K562 (cell line): ENCODE results near the gene VSIG2. TPM values are rescaled to one million over a fixed set of nuclear protein-coding genes. Genes with fewer than 3 reads are reported as not detected.

ENCODE experiments used
- FOS ChIP-seq: IDR thresholded peaks from 3 replicates; pipeline ENCODE4 v1.6.1; 2011; ENCODE audit not compliant: insufficient read length; ENCODE audit errors: extremely low read depth
- MCM2 ChIP-seq: fragments of 450-650 bp; IDR thresholded peaks from 2 replicates; pipeline ENCODE4 v1.6.1; 2017; ENCODE audit warnings: low read depth, mild to moderate bottlenecking
- NUFIP1 ChIP-seq: fragments of 450-650 bp; IDR thresholded peaks from 2 replicates; pipeline ENCODE4 v1.6.1; 2018; ENCODE audit not compliant: partially characterized antibody
- RBFOX2 ChIP-seq: fragments of 200-400 bp; formaldehyde crosslinking; IDR thresholded peaks from 2 replicates; pipeline ENCODE4 v1.6.1; 2017; ENCODE audit warnings: low read depth, mild to moderate bottlenecking, low read length, moderate library complexity
- SIN3A ChIP-seq, 2 experiments: fragments of 150-350 bp in 1 of 2; IDR thresholded peaks; 2 replicates each; pipeline ENCODE4 v1.6.1; 2011 to 2016; ENCODE audit warnings: borderline replicate concordance in 2 of 2, low read depth in 2 of 2, low read length in 2 of 2, mild to moderate bottlenecking in 2 of 2, moderate library complexity in 2 of 2; ENCODE audit not compliant: control insufficient read depth in 1 of 2
- TFAM ChIP-seq: fragments of 250-450 bp; sonication (Bioruptor Pico); conservative IDR thresholded peaks from 2 replicates; pipeline ENCODE4 v1.5.0; 2021; ENCODE audit warnings: mild to moderate bottlenecking, moderate library complexity
- YY1 ChIP-seq, 3 experiments: IDR thresholded peaks; 2 replicates each; pipeline ENCODE4 v1.6.1; 2011; ENCODE audit warnings: low read length in 2 of 3, mild to moderate bottlenecking in 2 of 3, moderate library complexity in 2 of 3, borderline replicate concordance in 1 of 3, control low read depth in 1 of 3, low read depth in 1 of 3; ENCODE audit not compliant: insufficient read depth in 3 of 3, insufficient replicate concordance in 2 of 3, control insufficient read depth in 1 of 3, insufficient read length in 1 of 3; ENCODE audit errors: extremely low read depth in 1 of 3
- polyA plus RNA-seq, 8 experiments: library from polyadenylated mRNA; depleted of rRNA in 4 of 8; stranded (reverse) in 5 of 8; unstranded in 3 of 8; fragments of >200 nt; fragmentation: Nextera tagmentation in 2 of 8; fragmentation: Illumina TruSeq in 1 of 8; extraction: Ambion mirVana in 2 of 8; extraction: Trizol in 1 of 8; gene quantifications; 2 replicates each; pipeline versions ENCODE4 v1.2.1 to v1.2.3, GENCODE V29; 2011 to 2014; ENCODE audit warnings: inconsistent platforms in 1 of 8, missing spikeins in 1 of 8
- total RNA-seq, 7 experiments: library from RNA; depleted of rRNA in 6 of 7; stranded (reverse); fragments of >200 nt in 6 of 7; fragmentation: Illumina TruSeq in 2 of 7; extraction: Trizol in 2 of 7; gene quantifications; 2 replicates each; pipeline versions ENCODE4 v1.2.1 to v1.2.3, GENCODE V29; 2011 to 2021; ENCODE audit warnings: low replicate concordance in 1 of 7
- TF ChIP-seq, protein P1 (sequence below): fragments of 450-650 bp; IDR thresholded peaks from 2 replicates; pipeline ENCODE4 v1.6.1; 2016; ENCODE audit warnings: antibody characterized with exemption
- TF ChIP-seq, protein P2 (sequence below): sonication (generic); formaldehyde crosslinking; IDR thresholded peaks from 2 replicates; pipeline ENCODE4 v1.8.1; 2023; ENCODE audit warnings: mild to moderate bottlenecking, missing genetic modification reagents
- TF ChIP-seq, protein P3 (sequence below): sonication (generic); formaldehyde crosslinking; IDR thresholded peaks from 2 replicates; pipeline ENCODE4 v1.8.1; 2023; ENCODE audit warnings: mild to moderate bottlenecking, missing genetic modification reagents
- TF ChIP-seq, protein P4 (sequence below), 2 experiments: fragments of 450-650 bp; formaldehyde crosslinking in 1 of 2; IDR thresholded peaks; 2 replicates each; pipeline versions ENCODE4 v1.4.0 to v1.6.1; 2014 to 2020; ENCODE audit warnings: mild to moderate bottlenecking in 2 of 2, borderline replicate concordance in 1 of 2, low read depth in 1 of 2

VSIG2 gene
- total and polyA plus RNA-seq, 9 of the 15 experiments (the other 6 are each of a cell fraction or from before 2014, with no cell fraction given), result not detected

DNA sequence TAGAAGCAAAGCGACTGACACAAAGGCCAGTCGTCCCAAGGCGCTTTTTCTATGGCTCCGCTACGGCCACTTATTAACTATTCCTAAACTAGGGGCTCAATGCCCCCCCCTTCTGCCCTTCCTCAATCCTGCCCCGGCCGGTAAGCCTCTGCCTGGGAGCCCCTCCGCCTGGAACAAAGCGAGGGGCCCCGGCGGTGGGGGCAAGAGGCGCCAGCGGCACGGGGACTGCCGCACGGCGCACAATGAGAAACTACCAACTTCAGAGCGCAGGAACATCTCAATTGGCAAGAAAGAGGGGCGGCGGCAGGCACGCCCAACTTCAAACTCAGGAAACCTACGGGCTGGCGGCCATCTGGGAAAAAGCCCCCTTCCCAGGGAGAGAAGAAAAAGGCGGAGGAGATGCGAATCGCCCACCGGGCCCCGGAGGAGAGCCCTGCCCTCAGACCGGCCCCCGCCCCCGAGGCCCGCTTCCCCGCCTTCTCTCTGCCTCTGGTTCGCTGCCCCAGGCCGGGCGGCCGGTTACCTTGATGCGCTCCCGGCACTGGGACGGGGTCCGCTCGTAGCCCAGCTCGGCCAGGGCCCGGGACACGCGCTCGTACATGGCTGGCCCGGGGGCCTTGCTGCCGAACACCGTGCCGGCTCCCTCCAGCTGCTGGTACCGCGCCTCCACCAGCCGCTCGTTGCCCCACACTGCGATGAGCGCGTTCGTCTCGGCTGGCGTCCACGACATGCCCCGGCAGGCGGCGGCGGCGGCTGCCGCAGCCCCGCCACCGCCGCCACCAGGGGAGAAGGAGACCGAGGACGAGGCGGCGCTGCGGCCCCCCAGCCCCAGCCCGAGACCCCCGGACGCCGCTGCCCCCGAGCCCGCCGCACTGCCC lies 47.5 kb upstream of the VSIG2 start (continued):
- TF ChIP-seq, protein P1, sequence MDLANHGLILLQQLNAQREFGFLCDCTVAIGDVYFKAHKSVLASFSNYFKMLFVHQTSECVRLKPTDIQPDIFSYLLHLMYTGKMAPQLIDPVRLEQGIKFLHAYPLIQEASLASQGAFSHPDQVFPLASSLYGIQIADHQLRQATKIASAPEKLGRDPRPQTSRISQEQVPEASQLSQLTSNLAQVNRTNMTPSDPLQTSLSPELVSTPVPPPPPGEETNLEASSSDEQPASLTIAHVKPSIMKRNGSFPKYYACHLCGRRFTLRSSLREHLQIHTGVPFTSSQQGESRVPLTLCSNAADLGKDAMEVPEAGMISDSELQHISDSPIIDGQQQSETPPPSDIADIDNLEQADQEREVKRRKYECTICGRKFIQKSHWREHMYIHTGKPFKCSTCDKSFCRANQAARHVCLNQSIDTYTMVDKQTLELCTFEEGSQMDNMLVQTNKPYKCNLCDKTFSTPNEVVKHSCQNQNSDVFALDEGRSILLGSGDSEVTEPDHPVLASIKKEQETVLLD, result no peak
- peak in 1 of 2 experiments; percentile 68; a peak in 2 of 4 replicates for TF ChIP-seq SIN3A (IDR thresholded peaks at IDR 0.05; ENCODE audit: borderline replicate concordance in 2 of 2, control insufficient read depth in 1 of 2, low read depth in 2 of 2, low read length in 2 of 2)
- TF ChIP-seq, protein P2, sequence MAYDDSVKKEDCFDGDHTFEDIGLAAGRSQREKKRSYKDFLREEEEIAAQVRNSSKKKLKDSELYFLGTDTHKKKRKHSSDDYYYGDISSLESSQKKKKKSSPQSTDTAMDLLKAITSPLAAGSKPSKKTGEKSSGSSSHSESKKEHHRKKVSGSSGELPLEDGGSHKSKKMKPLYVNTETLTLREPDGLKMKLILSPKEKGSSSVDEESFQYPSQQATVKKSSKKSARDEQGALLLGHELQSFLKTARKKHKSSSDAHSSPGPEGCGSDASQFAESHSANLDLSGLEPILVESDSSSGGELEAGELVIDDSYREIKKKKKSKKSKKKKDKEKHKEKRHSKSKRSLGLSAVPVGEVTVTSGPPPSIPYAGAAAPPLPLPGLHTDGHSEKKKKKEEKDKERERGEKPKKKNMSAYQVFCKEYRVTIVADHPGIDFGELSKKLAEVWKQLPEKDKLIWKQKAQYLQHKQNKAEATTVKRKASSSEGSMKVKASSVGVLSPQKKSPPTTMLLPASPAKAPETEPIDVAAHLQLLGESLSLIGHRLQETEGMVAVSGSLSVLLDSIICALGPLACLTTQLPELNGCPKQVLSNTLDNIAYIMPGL (CRISPR knock-in tag), result 0 out of 2 replicates have a peak, but pooled peaks have one; percentile 3
- TF ChIP-seq FOS, result no peak
- TF ChIP-seq, protein P3, sequence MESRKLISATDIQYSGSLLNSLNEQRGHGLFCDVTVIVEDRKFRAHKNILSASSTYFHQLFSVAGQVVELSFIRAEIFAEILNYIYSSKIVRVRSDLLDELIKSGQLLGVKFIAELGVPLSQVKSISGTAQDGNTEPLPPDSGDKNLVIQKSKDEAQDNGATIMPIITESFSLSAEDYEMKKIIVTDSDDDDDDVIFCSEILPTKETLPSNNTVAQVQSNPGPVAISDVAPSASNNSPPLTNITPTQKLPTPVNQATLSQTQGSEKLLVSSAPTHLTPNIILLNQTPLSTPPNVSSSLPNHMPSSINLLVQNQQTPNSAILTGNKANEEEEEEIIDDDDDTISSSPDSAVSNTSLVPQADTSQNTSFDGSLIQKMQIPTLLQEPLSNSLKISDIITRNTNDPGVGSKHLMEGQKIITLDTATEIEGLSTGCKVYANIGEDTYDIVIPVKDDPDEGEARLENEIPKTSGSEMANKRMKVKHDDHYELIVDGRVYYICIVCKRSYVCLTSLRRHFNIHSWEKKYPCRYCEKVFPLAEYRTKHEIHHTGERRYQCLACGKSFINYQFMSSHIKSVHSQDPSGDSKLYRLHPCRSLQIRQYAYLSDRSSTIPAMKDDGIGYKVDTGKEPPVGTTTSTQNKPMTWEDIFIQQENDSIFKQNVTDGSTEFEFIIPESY, result no peak
- TF ChIP-seq NUFIP1, result no peak
- no peak for TF ChIP-seq YY1 (IDR thresholded peaks at IDR 0.05; ENCODE audit: borderline replicate concordance in 1 of 3, control insufficient read depth in 1 of 3, extremely low read depth in 1 of 3, insufficient read depth in 3 of 3, insufficient read length in 1 of 3, insufficient replicate concordance in 2 of 3, low read depth in 1 of 3, low read length in 2 of 3)
- TF ChIP-seq, protein P4, sequence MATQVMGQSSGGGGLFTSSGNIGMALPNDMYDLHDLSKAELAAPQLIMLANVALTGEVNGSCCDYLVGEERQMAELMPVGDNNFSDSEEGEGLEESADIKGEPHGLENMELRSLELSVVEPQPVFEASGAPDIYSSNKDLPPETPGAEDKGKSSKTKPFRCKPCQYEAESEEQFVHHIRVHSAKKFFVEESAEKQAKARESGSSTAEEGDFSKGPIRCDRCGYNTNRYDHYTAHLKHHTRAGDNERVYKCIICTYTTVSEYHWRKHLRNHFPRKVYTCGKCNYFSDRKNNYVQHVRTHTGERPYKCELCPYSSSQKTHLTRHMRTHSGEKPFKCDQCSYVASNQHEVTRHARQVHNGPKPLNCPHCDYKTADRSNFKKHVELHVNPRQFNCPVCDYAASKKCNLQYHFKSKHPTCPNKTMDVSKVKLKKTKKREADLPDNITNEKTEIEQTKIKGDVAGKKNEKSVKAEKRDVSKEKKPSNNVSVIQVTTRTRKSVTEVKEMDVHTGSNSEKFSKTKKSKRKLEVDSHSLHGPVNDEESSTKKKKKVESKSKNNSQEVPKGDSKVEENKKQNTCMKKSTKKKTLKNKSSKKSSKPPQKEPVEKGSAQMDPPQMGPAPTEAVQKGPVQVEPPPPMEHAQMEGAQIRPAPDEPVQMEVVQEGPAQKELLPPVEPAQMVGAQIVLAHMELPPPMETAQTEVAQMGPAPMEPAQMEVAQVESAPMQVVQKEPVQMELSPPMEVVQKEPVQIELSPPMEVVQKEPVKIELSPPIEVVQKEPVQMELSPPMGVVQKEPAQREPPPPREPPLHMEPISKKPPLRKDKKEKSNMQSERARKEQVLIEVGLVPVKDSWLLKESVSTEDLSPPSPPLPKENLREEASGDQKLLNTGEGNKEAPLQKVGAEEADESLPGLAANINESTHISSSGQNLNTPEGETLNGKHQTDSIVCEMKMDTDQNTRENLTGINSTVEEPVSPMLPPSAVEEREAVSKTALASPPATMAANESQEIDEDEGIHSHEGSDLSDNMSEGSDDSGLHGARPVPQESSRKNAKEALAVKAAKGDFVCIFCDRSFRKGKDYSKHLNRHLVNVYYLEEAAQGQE (IDR thresholded peaks at IDR 0.05; ENCODE audit: borderline replicate concordance), result no peak
- TF ChIP-seq, protein P4 (CRISPR knock-in tag; IDR thresholded peaks at IDR 0.05; ENCODE audit: low read depth), result no peak
- TF ChIP-seq RBFOX2, result no peak
- TF ChIP-seq MCM2, result no peak
- TF ChIP-seq TFAM, result no peak
